ENCODE results near the gene GAB4.

DNA sequence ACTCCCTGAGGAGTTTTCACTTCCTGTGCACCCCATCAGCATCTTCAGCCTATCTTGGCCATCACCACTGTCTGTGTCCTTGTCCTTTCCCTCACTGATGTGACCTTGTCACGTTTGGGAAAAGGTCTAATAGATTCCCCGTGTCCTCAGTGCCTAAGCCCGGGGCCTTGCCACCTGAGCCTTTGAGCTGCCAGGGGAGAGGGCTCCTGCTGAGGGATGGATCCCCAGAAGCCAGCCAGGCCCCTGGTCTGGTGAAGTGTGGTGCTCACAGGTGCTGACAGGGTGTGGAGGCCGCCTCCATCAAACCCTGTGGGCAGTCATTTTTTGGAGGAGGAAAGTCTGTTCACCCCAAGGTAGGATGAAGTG lies 47.2 kb downstream of the GAB4 start:
- TF ChIP-seq, protein P1, sequence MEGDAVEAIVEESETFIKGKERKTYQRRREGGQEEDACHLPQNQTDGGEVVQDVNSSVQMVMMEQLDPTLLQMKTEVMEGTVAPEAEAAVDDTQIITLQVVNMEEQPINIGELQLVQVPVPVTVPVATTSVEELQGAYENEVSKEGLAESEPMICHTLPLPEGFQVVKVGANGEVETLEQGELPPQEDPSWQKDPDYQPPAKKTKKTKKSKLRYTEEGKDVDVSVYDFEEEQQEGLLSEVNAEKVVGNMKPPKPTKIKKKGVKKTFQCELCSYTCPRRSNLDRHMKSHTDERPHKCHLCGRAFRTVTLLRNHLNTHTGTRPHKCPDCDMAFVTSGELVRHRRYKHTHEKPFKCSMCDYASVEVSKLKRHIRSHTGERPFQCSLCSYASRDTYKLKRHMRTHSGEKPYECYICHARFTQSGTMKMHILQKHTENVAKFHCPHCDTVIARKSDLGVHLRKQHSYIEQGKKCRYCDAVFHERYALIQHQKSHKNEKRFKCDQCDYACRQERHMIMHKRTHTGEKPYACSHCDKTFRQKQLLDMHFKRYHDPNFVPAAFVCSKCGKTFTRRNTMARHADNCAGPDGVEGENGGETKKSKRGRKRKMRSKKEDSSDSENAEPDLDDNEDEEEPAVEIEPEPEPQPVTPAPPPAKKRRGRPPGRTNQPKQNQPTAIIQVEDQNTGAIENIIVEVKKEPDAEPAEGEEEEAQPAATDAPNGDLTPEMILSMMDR (conservative IDR thresholded peaks at IDR 0.05 in 1 of 2, IDR thresholded peaks at IDR 0.05 in 1 of 2; ENCODE audit: low read depth in 1 of 2, low read length in 2 of 2) = no peak
- TF ChIP-seq EZH2 (IDR thresholded peaks at IDR 0.05; ENCODE audit: low read length, missing control alignments) = no peak

Data from fibroblast of lung (primary cell).